Neural cell (in vitro differentiated cells): ENCODE measurements around the gene BST2. TPM values are rescaled to one million over a fixed set of nuclear protein-coding genes. Genes with fewer than 3 reads are reported as not detected.
A peak's percentile ranks its signal among the peaks of the same experiment; 100 is the strongest.

Experiments used
- H2AFZ ChIP-seq: fragments of 200-600, 300-800 bp; sonication (generic), shearing (Covaris generic); 2 replicates; pipeline ENCODE4 v1.6.0; 2014; ENCODE audit warnings: low read depth, mild to moderate bottlenecking, antibody characterized with exemption, low read length, moderate library complexity
- H3F3A ChIP-seq: fragments of 200-600 bp; shearing (Covaris generic); 2 replicates; pipeline ENCODE4 v1.6.1; 2016; ENCODE audit warnings: mild to moderate bottlenecking, moderate library complexity, mixed read lengths, antibody characterized with exemption, low read length; ENCODE audit not compliant: insufficient read depth, poor library complexity, severe bottlenecking
- H3K27ac ChIP-seq: fragments of 200-600, 300-800 bp; sonication (generic), shearing (Covaris generic); 2 replicates; pipeline ENCODE4 v1.5.1; 2014; ENCODE audit warnings: mild to moderate bottlenecking, low read length, moderate library complexity
- H3K27me3 ChIP-seq: fragments of 300-800, 200-600 bp; sonication (generic), shearing (Covaris generic); 2 replicates; pipeline ENCODE4 v1.6.0; 2014; ENCODE audit warnings: mild to moderate bottlenecking, low read depth, low read length, moderate library complexity; ENCODE audit not compliant: insufficient read depth
- H3K36me3 ChIP-seq: fragments of 300-800, 200-600 bp; sonication (generic), shearing (Covaris generic); 2 replicates; pipeline ENCODE4 v1.5.1; 2014; ENCODE audit warnings: mild to moderate bottlenecking, antibody characterized with exemption, low read length, moderate library complexity; ENCODE audit not compliant: insufficient read depth
- H3K4me2 ChIP-seq: fragments of 300-800, 200-600 bp; sonication (generic), shearing (Covaris generic); 2 replicates; pipeline ENCODE4 v1.6.0; 2014; ENCODE audit warnings: mild to moderate bottlenecking, low read length
- H3K4me3 ChIP-seq: fragments of 300-800, 200-600 bp; sonication (generic), shearing (Covaris generic); 2 replicates; pipeline ENCODE4 v1.5.1; 2014; ENCODE audit warnings: mild to moderate bottlenecking, low read length, moderate library complexity
- H3K79me2 ChIP-seq: fragments of 200-600 bp; shearing (Covaris generic); replicated peaks from 2 replicates; pipeline ENCODE4 v1.6.0; 2014; ENCODE audit warnings: mild to moderate bottlenecking, low read length, moderate library complexity; ENCODE audit not compliant: insufficient read depth
- H3K9ac ChIP-seq: fragments of 300-800, 200-600 bp; sonication (generic), shearing (Covaris generic); 2 replicates; pipeline ENCODE4 v1.6.1; 2016; ENCODE audit warnings: mild to moderate bottlenecking, low read length, mixed read lengths
- H3K9me2 ChIP-seq: fragments of 200-600 bp; shearing (Covaris generic); 2 replicates; pipeline ENCODE4 v1.6.1; 2016; ENCODE audit warnings: mild to moderate bottlenecking, low read length, mixed read lengths; ENCODE audit not compliant: insufficient read depth
- H3K9me3 ChIP-seq: fragments of 200-600, 300-800 bp; sonication (generic), shearing (Covaris generic); 2 replicates; pipeline ENCODE4 v1.6.1; 2016; ENCODE audit warnings: mild to moderate bottlenecking, mixed run types, low read length, moderate library complexity, mixed read lengths
- H4K20me1 ChIP-seq: fragments of 200-600 bp; shearing (Covaris generic); 2 replicates; pipeline ENCODE4 v1.6.1; 2016; ENCODE audit warnings: mild to moderate bottlenecking, mixed run types; ENCODE audit not compliant: insufficient read depth
- CTCF ChIP-seq: fragments of 450-650 bp; IDR thresholded peaks from 2 replicates; pipeline ENCODE4 v1.5.1; 2014; ENCODE audit warnings: antibody characterized with exemption, mild to moderate bottlenecking, moderate library complexity; ENCODE audit not compliant: poor library complexity, severe bottlenecking
- EP300 ChIP-seq: fragments of 450-650 bp; conservative IDR thresholded peaks from 2 replicates; pipeline ENCODE4 v1.6.1; 2014; ENCODE audit warnings: antibody characterized with exemption, mild to moderate bottlenecking, moderate library complexity; ENCODE audit not compliant: poor library complexity, severe bottlenecking
- EZH2 ChIP-seq: fragments of 200-600, 300-800 bp; shearing (Covaris generic), sonication (generic); IDR thresholded peaks from 2 replicates; pipeline ENCODE4 v1.6.1; 2014; ENCODE audit warnings: antibody characterized with exemption, low read length, borderline replicate concordance, mild to moderate bottlenecking; ENCODE audit not compliant: insufficient read depth, poor library complexity, severe bottlenecking
- MXI1 ChIP-seq: fragments of 450-650 bp; conservative IDR thresholded peaks from 2 replicates; pipeline ENCODE4 v1.6.1; 2014; ENCODE audit warnings: antibody characterized with exemption, mild to moderate bottlenecking; ENCODE audit not compliant: poor library complexity, severe bottlenecking
- POLR2AphosphoS5 ChIP-seq: IDR thresholded peaks from 2 replicates; pipeline ENCODE4 v1.6.1; 2012
- RAD21 ChIP-seq: fragments of 450-650 bp; conservative IDR thresholded peaks from 2 replicates; pipeline ENCODE4 v1.6.1; 2014; ENCODE audit warnings: antibody characterized with exemption, mild to moderate bottlenecking, moderate library complexity
- REST ChIP-seq: IDR thresholded peaks from 2 replicates; pipeline ENCODE4 v1.6.1; 2012; ENCODE audit warnings: borderline replicate concordance
- SMC3 ChIP-seq: fragments of 450-650 bp; conservative IDR thresholded peaks from 2 replicates; pipeline ENCODE4 v1.6.1; 2014; ENCODE audit warnings: antibody characterized with exemption, mild to moderate bottlenecking, moderate library complexity; ENCODE audit not compliant: poor library complexity
- TAF1 ChIP-seq: IDR thresholded peaks from 2 replicates; pipeline ENCODE4 v1.6.1; 2012; ENCODE audit warnings: low read depth
- polyA plus RNA-seq: library from polyadenylated mRNA; depleted of rRNA; stranded (reverse); fragments of >200 nt; gene quantifications from 2 replicates; pipeline ENCODE4 v1.2.3, GENCODE V29; 2014

Gene BST2
- polyA plus RNA-seq, 1 donor from 2014 or later: not detected

- Histone ChIP-seq H3K9ac (no peak overlapping the region), H2AFZ (no peak overlapping the region), H3K27me3 (no peaks in the 10 kb centered on the region), H4K20me1 (no peaks in the 10 kb centered on the region), H3K9me3 (no peaks in the 10 kb centered on the region), H3K9me2 (no peaks in the 10 kb centered on the region), H3K36me3 (no peaks in the 10 kb centered on the region), H3K27ac (no peak overlapping the region), H3K79me2 (no peaks in the 10 kb centered on the region), H3K4me2 (no peak overlapping the region), H3K4me3 (no peak overlapping the region), H3F3A (no peaks in the 10 kb centered on the region)
- peak; percentile 27 for TF ChIP-seq SMC3
- TF ChIP-seq CTCF: peak; percentile 50
- no peak for TF ChIP-seq EZH2
- TF ChIP-seq RAD21: peak; percentile 48
- TF ChIP-seq EP300: no peak
Measured at GRCh38 chr19:17441241-17442021, 36.0 kb upstream of the BST2 start.

- H3F3A ChIP-seq: no peaks in the 10 kb centered on the region
- no peak overlapping the region for H3K4me3 ChIP-seq
- TF ChIP-seq POLR2AphosphoS5: no peak
- no peak for TF ChIP-seq REST
- TF ChIP-seq EP300: no peak
- no peak for TF ChIP-seq SMC3
- TF ChIP-seq TAF1: no peak
- TF ChIP-seq MXI1: no peak
- TF ChIP-seq EZH2: no peak
- TF ChIP-seq RAD21: no peak
- TF ChIP-seq CTCF: no peak
- H3K36me3 ChIP-seq: no peaks in the 10 kb centered on the region
- no peak overlapping the region for H3K4me2 ChIP-seq
- no peak overlapping the region for H2AFZ ChIP-seq
- H4K20me1 ChIP-seq: no peaks in the 10 kb centered on the region
- H3K27me3 ChIP-seq: no peaks in the 10 kb centered on the region
- no peak overlapping the region for H3K9ac ChIP-seq
- no peaks in the 10 kb centered on the region for H3K9me2 ChIP-seq
- H3K79me2 ChIP-seq: no peaks in the 10 kb centered on the region
- no peak overlapping the region for H3K27ac ChIP-seq
- H3K9me3 ChIP-seq: no peaks in the 10 kb centered on the region
Measured at GRCh38 chr19:17436874-17437267, 31.4 kb upstream of the BST2 start.
